DND-41 (cell line): ENCODE results near the gene KRTDAP.

Experiments used
- CTCF ChIP-seq: IDR thresholded peaks from 2 replicates; pipeline ENCODE4 v1.5.1; 2012; ENCODE audit warnings: borderline replicate concordance, low read length, moderate library complexity, mild to moderate bottlenecking; ENCODE audit not compliant: poor library complexity, severe bottlenecking; ENCODE audit errors: extremely low read depth
- EZH2 ChIP-seq: IDR thresholded peaks from 3 replicates; pipeline ENCODE4 v1.6.1; 2012; ENCODE audit warnings: borderline replicate concordance, low read depth, mild to moderate bottlenecking, moderate library complexity, low read length, inconsistent platforms; ENCODE audit not compliant: severe bottlenecking

DNA sequence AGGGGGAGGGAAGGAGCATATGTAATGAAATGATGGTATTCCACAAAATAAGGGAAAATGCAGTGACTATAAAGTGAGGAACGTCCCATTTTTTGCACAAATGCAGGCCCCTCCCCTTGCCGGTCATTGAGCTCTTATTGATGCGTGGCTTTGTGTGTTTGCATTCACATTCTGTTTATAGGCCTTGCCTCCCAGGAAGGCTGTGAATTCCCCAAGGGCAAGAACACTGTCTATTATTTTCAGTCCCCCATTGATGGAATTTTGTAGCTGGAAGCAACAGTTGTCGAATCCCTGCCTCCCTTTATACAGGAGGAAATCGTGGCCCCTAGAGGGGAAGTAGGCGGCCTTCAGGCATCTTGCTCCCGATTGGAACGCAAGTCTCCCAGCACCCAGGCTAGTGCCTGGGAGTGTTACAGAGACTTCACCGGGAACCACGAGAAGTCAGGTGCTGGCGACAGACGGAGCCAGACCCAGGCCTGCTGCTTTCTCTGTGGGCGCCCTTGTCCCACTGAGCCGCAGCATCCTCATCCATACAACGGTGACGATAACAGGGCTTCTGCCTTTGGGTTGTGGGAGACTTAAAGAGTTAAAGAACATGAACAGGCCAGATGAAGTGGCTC is 31.0 kb upstream of the KRTDAP start:
- no peak for TF ChIP-seq CTCF
- TF ChIP-seq EZH2 = no peak
